ENCODE data around the gene CACNA1D.

The CACNA1D gene

DNA sequence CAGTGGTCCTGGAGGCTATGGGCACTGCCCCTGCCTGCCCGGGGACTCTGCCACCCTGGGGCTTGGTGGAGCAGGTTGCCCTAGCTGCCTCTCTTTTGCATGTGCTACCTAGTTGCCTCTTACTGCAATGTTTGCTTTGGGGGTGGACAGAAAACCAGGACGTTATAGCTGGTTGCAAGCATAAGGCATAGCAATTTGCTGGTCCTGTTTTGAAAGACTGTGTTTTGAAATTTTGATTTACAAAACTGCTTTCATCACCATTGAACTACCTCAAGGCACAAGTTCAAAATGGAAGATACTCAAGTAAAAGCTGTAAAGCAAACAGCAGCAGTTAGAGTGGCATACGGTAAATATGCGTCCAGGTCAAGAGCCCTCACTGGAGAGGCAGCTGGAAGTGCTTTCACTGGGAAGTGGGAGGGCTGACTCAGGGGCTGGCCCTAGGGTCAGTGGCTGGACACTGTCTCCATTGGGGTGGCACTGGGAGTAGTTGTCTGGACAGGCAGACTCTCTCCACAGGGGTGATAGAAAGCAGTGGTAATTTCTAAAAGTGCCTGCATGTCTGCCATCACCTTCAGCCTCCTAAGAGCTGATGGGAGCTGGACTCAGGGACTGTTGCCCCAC lies 213.7 kb downstream of the CACNA1D start:
- in situ Hi-C loops (cut with HindIII; ENCODE audit: low sequenced_read_pairs): no loop called here

DNA sequence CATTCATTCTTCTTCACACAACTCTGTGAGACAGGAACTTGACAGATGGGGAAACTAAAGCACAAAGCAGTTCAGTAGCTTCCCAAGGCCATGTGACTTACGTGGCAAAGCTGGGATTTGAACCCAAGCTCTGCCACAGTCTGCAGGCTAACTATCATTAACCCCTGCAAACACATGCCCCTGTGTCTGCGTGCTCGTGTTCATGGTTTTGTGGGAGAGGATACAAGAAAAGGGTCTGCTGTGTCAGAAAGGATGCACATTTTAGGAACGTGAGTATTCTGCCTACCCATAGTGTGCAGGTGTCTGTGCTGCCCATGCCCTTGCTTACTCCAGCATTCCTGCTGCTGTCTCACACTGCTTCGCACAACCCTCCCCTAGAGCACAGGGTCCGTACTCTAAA lies 214.8 kb downstream of the CACNA1D start:
- in situ Hi-C loops (cut with HindIII; ENCODE audit: low sequenced_read_pairs): no loop called here

GRCh38 chr3:53709860-53710674 lies 215.7 kb downstream of the CACNA1D start:
- in situ Hi-C loops (cut with HindIII; ENCODE audit: low sequenced_read_pairs): no loop called here

DNA sequence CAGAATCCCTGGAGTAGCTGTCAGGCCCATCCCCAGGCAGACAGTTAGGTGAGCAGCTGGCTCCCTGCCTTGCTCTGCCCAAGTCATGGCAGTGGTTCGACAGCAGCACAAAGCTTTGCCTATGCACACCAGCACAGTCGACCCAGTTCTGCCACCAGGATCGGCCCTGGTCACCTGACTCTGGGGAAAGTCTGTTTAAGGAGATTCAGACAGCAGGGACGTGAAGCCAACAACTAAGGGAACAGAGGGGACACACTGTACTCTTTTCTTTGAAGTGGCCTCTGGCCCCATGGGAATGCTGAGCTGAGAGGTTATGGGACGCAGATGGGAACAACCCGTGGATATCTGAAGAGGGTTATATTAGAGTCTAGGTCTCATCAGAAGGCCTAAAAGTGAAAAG lies 217.0 kb downstream of the CACNA1D start:
- in situ Hi-C loops (cut with HindIII; ENCODE audit: low sequenced_read_pairs): no loop called here

GRCh38 chr3:53712817-53713388 lies 218.5 kb downstream of the CACNA1D start:
- in situ Hi-C loops (cut with HindIII; ENCODE audit: low sequenced_read_pairs): no loop called here

- in situ Hi-C loops (cut with HindIII; ENCODE audit: low sequenced_read_pairs): no loop called here
Measured at GRCh38 chr3:53713626-53714025, 219.2 kb downstream of the CACNA1D start.

DNA sequence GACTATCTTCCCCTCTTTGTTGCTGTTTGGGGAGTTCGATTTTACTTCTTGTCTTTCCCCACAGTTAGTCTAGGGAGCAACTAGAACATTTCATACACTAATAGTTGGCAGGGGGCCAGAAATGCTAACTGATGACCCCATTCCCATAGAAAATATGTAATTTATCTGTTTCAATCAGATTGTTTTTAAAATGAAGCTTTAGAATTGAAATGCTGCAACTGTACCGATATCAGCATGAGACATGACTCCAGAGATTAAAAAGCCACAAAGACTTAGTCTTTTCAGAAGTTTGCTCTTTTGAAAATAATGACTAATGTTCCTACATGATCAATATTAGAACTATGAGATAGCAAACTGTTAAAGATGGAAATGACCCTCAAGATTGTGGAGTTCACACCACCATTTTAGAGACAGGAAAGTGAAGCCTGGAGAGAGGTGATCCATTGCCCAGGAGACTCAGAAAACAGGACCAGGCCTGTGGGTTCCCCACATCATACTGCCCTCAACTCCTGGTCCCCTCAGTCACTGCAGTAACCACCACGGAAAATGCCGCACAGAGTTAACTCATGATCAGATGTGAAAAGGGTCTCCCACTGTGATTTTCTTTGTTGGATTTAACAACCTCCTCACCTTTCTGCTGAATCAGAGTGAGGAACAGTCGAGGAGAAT lies 221.5 kb downstream of the CACNA1D start:
- in situ Hi-C loops (cut with HindIII; ENCODE audit: low sequenced_read_pairs): no loop called here

DNA sequence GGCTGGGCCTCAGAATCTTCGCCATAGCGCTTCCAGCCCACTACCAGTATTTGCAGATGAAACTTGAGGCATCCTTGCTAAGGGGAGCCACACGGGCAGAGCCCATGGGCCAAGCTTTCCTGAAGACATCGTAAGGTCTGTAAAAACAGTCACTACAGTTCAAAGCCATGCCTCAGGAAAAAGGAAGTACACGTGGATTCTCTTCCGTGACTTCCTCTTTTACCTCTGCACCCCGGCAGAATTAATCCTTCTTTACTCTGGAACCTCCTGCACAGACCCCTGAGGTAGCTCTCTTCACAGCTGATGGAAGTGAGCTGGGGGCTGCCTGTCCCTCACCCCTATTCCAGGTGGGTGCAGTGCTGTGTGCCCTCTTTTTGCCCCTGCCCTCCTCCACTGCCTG lies 222.6 kb downstream of the CACNA1D start:
- in situ Hi-C loops (cut with HindIII; ENCODE audit: low sequenced_read_pairs): no loop called here

DNA sequence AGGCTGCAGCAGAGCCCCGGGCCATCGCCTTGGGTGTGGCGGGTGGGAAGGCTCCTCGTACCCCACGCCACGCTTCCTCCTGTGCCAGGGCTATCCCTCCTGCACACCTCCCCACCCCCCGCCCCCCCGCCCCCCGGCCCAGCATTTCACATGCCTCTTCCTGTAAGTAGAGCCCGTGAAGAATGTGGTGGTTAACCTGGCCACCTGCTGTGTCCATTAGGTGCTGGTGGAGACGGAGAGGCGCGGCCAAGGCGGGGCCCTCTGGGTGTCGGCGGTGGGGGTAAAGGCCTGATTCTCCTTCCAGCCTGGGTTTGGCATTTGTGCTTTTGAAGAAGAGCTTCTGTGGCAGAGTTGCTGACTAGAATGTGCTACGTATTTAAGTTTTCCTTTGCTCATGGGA lies 224.1 kb downstream of the CACNA1D start:
- in situ Hi-C loops (cut with HindIII; ENCODE audit: low sequenced_read_pairs): no loop called here

DNA sequence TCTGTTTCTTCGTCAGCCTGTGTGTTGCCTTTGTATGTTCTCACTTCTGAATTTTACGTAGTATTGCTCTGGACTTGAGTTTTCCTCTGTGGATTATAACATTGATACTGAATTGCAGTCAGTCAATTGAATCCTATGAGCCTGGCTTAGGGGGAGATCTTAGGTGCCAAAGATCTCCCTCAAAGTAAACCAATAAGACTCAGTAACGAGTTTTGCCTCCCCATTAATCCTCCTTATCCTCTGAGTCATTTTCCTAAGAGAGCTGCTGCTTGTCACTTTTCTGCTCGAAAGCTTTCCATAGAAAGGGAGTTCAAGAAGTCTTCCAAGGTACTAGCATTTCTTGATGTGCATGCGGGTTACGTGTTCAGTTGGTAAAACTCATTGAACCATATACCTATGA lies 225.4 kb downstream of the CACNA1D start:
- in situ Hi-C loops (cut with HindIII; ENCODE audit: low sequenced_read_pairs): loop anchor here (5.0 kb wide), 1 partner anchor 58 kb away; no protein-coding TSS in a partner anchor

DNA sequence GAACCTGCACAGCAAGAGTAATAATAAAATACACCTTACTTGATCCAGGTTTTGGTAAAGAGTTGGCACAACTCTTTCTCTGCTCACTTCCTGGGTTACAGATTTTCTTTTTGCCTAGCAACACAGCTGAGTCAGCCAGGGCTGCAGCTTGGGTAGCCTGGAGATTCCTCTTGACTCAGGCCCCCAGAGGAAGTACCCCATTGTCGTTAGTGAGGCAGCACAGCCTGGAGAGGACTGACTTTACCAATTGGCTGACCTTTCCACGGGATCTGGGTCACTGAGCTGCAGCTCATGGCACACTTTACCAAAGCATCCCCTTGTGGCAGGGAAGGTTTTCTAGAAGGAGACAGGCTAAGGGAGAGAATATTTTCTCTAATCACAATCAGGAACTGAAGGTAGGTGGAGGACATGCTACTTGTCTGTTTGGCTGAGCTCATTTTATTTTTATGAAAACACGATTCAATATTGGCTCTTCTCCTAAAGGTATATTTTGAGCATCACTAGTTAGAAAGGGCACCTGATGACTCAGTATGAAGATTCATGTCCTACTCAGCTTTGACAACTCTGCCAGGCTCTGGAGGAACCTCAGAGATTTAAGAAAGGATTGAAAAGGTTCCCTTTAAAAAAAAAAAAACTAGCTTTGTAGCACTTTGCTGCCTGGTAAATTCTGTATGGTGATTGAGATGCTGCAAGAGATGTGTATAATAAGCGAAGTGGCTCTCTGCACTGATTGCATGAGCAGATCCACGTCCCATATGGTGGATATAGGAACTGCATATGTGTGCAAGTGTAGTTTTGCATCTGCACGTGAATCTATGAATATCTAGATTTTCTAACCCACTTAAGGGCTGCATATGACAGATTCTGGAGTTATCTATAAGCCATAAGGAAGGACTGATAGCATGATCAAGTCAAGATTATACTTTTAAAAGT lies 227.0 kb downstream of the CACNA1D start:
- in situ Hi-C loops (cut with HindIII; ENCODE audit: low sequenced_read_pairs): loop anchor here (5.0 kb wide), 1 partner anchor 56 kb away; no protein-coding TSS in a partner anchor

- in situ Hi-C loops (cut with HindIII; ENCODE audit: low sequenced_read_pairs): loop anchor here (5.0 kb wide), 1 partner anchor 53 kb away; no protein-coding TSS in a partner anchor
Measured at GRCh38 chr3:53724566-53724965, 230.2 kb downstream of the CACNA1D start.

- in situ Hi-C loops (cut with HindIII; ENCODE audit: low sequenced_read_pairs): no loop called here
Measured at GRCh38 chr3:53725387-53725995, 231.1 kb downstream of the CACNA1D start.

- in situ Hi-C loops (cut with HindIII; ENCODE audit: low sequenced_read_pairs): no loop called here
Measured at GRCh38 chr3:53726643-53727042, 232.2 kb downstream of the CACNA1D start.

DNA sequence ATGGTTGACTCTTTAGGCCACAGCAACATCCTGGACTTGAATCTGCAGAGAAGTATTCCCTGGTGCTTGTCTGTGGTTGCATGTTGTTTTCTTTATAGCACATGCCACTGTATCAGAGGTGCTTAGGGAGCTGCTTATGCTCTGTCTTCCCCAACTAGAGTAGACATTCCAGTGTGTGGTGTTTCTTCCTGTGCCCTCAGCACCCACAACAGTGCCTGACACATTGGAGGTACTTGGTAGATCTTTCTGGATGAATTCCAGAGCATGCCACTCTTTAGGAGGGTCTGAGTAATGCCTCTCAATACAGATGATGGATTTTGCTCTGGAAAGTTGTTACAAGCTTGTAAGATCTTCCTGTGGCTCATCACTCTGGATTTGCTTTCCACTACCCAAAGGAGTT lies 234.2 kb downstream of the CACNA1D start:
- in situ Hi-C loops (cut with HindIII; ENCODE audit: low sequenced_read_pairs): no loop called here

- in situ Hi-C loops (cut with HindIII; ENCODE audit: low sequenced_read_pairs): no loop called here
Measured at GRCh38 chr3:53729159-53729558, 234.7 kb downstream of the CACNA1D start.

DNA sequence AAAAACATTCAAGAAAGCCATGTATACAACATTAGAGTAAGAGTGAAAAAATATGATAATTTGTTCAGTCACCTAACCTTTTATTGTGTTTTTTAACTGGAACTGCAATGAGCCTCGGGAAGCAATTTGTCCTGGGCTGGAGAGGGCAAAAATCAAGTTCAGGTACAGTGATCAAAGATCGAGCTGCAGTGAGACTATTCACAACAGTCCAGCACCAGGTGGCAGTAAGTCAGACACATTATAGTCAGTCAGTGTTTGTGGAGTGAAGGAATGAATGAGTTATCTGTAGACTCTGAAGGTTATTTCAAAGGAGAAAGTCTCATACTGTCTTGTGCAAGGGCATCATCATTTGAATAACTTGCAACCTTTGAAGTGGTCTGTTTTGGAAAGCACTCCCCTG lies 235.2 kb downstream of the CACNA1D start:
- in situ Hi-C loops (cut with HindIII; ENCODE audit: low sequenced_read_pairs): no loop called here

- in situ Hi-C loops (cut with HindIII; ENCODE audit: low sequenced_read_pairs): no loop called here
Measured at GRCh38 chr3:53730576-53730975, 236.2 kb downstream of the CACNA1D start.

GRCh38 chr3:53731934-53732624 lies 237.7 kb downstream of the CACNA1D start:
- in situ Hi-C loops (cut with HindIII; ENCODE audit: low sequenced_read_pairs): no loop called here

Measured in endothelial cell of hepatic sinusoid (primary cell).